GM21515 (cell line): ENCODE measurements around the gene GUCY2F.

ENCODE experiments used
- ATAC-seq: cut with Tn5 transposase; IDR thresholded peaks from one replicate; pipeline ENCODE4 v1.9.1; 2021; ENCODE audit not compliant: unreplicated experiment

GUCY2F gene

DNA sequence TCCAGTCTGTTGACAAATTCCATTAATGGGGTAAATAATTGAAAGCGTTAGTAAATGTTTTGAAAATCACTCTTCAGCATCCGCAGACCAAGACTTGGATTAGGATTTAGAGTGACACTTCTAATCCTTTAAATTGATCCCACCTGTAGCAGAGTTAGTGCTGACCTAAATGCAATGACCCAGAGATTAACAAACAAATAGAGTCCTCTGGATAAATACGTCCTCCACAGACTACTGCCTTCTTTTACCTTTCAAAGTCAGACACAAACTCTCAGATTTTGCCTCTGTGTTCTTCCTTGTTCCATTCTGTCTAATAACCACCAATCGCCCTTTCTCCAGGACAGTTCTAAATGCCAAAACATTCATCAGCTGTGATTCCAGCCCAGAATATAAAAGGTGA lies at the start of gene GUCY2F:
GUCY2F (minus strand) TSS at position 101 of the 400 bp plus-strand sequence. CDS start 6,150 bp downstream, outside the sequence.
- ATAC-seq: no peak

- ATAC-seq: no peak
These were observed 37.1 kb upstream of the GUCY2F start for GRCh38 chrX:109519001-109519400.

- ATAC-seq: no peak
These were observed 29.2 kb upstream of the GUCY2F start for GRCh38 chrX:109511113-109511512.

- ATAC-seq: no peak
These were observed 27.0 kb upstream of the GUCY2F start for GRCh38 chrX:109508915-109509314.

- ATAC-seq: no peak
These were observed 19.3 kb upstream of the GUCY2F start for GRCh38 chrX:109501176-109501575.

DNA sequence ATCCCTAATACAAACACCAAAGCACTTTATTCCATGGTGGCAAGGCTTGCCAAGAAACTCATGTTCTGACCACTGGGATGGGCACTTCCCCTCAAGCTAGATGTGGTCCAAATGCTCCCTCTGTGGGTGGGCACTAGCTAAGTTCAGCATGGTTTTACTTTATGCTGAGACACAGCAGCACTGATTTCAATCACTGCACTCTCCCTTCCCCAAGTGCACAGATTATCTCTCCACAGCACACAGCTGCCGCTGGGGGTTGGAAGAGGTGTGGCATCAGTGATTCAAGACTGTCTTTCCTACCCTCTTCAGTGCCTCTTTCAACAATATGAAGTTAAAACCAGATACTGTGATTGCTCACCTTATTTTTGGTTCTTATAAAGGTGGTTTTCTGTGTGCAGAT lies 16.5 kb upstream of the GUCY2F start:
- no peak for ATAC-seq

DNA sequence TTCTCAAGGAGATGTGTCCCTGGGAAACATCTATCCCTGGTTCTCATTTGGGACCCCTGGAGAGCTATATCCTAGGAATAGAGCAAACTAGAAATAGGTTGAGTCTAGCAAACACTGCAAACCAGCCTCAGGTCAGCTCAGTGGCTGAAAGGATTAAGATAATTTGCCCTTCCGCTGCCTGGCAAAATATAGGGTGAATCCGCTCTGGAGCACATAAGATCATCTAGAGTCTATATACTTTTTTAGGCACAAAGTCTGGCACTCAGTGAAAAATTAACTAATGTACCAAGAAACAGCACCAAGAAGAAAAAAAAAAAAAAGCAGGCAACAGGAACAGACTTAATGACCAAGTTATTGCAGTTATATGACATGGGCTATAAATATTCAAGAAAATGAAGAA lies 7.3 kb upstream of the GUCY2F start:
- no peak for ATAC-seq

- ATAC-seq: peak; percentile 68
These were observed 5.8 kb upstream of the GUCY2F start for GRCh38 chrX:109487640-109488039.

DNA sequence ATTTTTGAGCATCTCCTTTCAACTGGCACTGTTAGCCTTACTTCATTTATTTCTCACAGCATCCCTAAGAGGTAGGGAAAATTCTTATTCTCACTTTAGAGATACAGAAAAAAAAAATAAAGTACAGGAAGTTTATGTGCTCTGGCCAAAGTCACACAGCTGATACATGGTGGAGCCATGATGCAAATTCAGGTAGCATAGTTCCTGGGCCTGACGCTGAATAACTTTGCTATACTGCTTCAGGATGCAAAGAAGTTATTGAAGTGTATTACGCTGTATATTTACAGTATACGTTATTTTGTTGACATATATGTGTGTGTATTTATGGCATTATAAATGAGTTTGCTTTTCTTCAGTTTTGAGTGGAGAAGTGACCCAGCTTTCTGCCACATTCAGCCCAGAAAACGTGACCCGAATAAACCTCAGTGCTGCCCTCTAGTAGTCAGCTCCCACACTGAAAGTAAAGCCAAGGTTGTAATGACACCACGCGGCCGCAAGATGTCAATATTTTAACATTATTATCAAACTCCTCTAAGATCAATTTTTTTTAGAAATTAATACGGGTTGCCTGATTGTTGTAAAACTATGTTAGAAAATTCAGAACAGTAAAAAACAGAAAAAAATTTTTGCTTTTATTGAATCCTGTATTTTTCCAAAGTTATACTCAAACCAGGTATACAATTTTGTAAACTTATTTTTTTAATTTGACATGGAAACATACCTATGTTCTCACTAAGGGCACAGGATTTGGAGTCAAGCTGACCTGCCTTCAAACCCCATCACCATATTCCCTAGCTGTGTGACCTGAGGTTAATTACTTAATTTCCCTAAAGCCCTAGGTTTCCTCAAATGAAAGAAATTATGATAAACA lies 3.8 kb upstream of the GUCY2F start:
- ATAC-seq: no peak

- ATAC-seq: no peak
These were observed 3.0 kb upstream of the GUCY2F start for GRCh38 chrX:109484886-109485285.

DNA sequence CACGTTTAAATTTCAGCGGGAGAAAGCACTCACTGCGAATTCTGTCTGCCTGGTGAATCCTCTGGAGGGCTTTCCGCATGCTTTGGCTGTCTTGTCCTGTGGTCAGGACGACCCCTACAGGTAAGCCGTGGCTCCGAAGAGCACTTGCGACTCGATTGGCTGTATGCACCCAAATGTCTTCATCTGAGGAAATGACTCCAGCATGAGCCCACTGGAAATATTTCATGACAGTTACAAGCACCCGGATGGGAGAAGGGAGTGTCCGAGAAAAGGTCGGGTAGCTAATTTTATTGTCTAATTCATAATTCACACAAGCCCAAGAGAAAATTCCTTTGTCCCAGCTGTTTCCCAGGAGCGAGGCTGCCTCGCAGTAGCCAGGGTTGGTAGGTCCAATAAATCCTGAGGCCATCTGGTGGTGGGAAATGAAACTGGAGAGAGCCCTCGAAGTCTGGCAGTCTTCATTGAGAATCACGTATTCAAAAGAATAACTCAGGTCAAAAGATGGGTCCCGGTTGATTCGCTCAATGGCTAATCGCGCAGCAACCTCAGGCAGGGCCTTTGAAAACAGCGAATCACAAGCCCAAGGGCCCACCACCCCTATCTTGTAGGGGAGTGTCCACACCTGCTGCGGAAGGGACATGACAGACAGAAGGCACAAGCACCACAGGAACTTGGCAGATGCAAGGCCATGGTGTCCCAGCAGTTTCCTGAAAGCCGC lies 6.6 kb downstream of the GUCY2F start:
- ATAC-seq: no peak

DNA sequence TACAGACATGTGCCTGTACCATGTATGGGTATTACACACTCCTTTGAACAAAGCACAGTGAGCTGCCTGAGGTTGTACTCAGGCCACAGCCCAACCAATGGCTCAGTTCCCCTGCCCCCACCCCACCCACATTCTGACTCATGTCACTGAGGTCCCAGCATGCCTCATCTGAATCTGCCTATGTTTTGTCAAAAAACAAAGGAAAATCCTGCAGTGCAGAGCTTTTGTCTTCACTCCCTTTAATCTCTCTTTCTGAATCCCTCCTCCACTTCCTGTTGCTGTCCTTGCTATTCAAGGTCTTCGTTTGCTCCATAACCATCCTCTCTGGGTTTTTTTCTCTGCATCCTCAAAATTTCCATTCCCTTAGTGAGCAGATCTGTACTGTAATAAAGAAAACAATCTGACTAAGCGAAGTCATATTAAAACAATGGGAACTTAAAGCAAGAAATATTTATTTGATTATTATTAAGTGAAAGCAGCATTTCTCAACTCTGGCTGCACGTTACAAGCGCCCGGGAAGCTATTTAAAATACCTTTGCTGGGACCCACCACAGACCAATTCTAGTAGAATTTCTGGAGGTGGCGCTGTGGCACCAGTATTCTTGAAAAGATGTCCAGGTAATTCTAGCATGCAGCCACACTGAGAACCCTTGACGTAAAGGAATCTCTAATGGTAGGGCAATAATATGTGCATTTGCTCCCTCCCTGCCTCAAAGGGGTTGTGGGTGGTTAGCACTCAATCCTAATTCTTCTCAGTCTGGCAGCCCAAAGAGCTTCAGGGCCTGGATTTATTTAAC lies 8.7 kb downstream of the GUCY2F start:
- ATAC-seq: no peak

DNA sequence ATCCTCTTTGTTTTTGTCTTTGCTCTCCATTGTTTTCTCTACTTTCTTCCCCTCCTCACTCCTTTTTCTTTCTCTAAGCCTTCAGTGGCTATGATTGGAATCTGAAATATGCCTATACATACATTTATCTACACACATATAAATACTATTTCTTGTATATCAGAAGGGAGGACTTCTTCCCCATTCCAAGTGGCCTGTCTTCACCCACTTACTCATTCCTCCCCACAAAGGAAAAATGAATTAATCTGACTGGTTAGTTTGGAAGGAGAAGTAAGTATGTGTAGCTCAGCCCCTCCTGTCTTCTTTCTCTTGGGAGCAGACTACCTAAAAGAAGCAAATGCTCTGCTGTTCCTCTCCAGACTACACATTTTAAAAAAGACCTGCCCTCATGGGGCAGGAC lies 17.7 kb downstream of the GUCY2F start:
- ATAC-seq: no peak

DNA sequence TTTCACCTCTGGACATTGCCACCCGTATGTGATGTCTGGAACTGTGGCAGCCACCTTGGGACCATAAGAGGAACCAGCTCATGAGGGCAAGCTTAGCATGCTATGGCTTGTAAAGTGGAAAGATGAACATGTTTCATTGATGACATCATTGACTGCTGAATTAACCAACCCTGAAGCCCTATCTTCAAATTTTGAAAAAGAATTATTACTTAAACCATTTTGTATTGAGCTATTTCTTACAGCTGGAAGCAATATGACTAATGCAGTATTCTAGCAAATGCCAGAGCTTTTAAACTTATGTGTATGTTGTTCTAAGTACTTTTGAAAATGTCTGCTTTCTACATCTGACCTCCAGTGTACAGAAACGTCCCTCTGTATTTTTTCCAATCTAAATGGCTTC lies 18.1 kb downstream of the GUCY2F start:
- no peak for ATAC-seq

GRCh38 chrX:109448282-109448938 lies 33.5 kb downstream of the GUCY2F start:
- no peak for ATAC-seq

- ATAC-seq: no peak
These were observed 40.6 kb downstream of the GUCY2F start for GRCh38 chrX:109441266-109441665.

GRCh38 chrX:109440475-109440874 lies 41.4 kb downstream of the GUCY2F start:
- peak; percentile 82 for ATAC-seq

DNA sequence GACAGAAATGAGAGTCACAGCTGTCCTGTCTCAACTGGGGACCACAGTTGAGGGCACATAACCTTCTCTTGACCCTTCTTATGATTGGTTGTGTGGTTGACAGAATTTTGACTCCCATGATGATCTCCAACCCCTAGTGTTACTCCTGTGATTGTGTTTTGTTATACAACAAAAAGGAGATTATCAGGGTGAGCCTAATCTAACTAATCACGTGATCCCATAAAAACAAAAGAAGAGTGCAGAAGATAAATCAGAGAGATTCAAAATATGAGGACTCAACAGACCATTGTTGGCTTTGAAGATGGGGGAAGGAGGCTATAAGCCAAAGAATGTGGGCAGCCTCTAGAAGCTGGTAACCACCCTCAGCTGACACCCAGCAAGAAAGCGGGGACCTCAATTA lies 72.7 kb downstream of the GUCY2F start:
- no peak for ATAC-seq

- no peak for ATAC-seq
These were observed 78.0 kb downstream of the GUCY2F start for GRCh38 chrX:109403922-109404321.

- ATAC-seq: no peak
These were observed 82.1 kb downstream of the GUCY2F start for GRCh38 chrX:109399831-109400230.

DNA sequence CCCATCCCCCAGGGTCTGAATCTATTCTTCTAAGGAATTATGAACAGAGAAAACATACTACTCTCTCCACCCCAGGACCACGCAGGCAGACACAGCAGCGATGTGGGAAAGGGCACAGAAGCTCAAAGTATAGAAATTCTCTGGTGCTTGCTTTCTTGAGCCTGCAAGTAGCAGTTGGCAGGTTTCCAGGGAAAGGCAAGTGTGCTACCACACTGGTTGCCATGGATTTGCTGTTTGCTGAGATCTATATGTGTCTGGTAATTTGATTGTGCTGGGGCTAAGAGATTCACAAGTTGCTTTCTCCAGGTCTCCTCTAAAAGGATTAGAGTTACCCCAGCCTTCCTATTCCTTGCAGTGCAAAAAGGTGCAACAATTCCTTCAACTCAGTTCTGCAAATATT lies 83.1 kb downstream of the GUCY2F start:
- no peak for ATAC-seq
